ENCODE measurements around the gene OXCT1.

Gene OXCT1

DNA sequence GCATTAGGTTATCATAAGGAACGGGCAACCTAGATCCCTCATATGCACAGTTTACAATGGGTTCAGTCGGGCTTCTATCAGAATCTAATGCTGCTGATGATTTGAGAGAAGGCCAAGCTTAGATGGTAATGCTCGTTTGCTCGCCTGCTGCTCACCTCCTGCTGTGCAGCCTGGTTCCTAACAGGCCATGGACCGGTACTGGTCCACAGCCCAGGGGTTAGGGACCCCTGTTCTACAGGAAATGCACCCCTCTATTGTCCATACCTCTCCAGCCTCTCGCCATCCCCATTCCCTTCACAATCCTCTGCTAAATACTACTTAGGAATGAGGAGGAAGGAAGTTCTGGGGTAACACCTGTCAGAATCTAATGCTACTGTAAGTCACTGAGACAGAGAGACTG is 75.1 kb downstream of the OXCT1 start:
- 76% methylated on average over 5 of the region's 6 CpGs for WGBS
- Histone ChIP-seq H3K9ac (ENCODE audit: low read depth, low read length) (peak overlapping the region; percentile 37; the same call in 1 of the 2 replicates), H3K4me1 (ENCODE audit: insufficient read depth, low read length) (peaks cover 19% of the 10 kb centered on the region), H3K9me3 (ENCODE audit: insufficient read depth, low read depth, low read length) (no peaks in the 10 kb centered on the region), H3K4me3 (ENCODE audit: low read length) (no peak overlapping the region), H3K36me3 (ENCODE audit: insufficient read depth, low read length) (peaks cover 5% of the 10 kb centered on the region), H3K27ac (ENCODE audit: low read depth, low read length) (no peak overlapping the region), H3K27me3 (ENCODE audit: insufficient read depth, low read length) (no peaks in the 10 kb centered on the region)

DNA sequence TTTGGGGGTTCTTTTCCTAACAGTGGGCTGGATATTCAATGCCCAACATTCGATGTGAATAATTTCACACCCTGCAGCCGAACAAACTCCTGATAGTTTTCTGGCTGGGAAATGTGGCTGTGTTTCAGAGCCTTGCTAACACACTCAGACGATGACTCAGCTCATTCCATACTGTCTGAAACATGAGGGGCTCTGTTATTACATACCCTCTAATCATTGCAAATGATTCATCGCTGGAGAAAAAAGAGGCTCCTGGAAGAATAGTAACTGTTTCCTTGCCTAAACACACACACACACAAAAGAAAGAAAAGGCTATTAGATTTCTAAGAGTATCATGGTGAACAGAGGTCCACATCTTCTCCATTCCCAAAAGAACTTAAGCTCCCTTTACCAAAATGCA is 75.8 kb downstream of the OXCT1 start:
- Histone ChIP-seq H3K4me1 (ENCODE audit: insufficient read depth, low read length) (peaks cover 19% of the 10 kb centered on the region), H3K9ac (ENCODE audit: low read depth, low read length) (peak overlapping the region; percentile 37; the same call in 1 of the 2 replicates), H3K36me3 (ENCODE audit: insufficient read depth, low read length) (no peaks in the 10 kb centered on the region; the same call in 1 of the 2 replicates), H3K4me3 (ENCODE audit: low read length) (no peak overlapping the region), H3K27ac (ENCODE audit: low read depth, low read length) (no peak overlapping the region; the same call in 1 of the 2 replicates), H3K27me3 (ENCODE audit: insufficient read depth, low read length) (no peaks in the 10 kb centered on the region), H3K9me3 (ENCODE audit: insufficient read depth, low read depth, low read length) (no peaks in the 10 kb centered on the region)
- 79% methylated on average over 4 of the region's 4 CpGs for WGBS

GRCh38 chr5:41793141-41793770 is 77.0 kb downstream of the OXCT1 start:
- H3K27me3 ChIP-seq (ENCODE audit: insufficient read depth, low read length): no peaks in the 10 kb centered on the region
- no peaks in the 10 kb centered on the region for H3K9me3 ChIP-seq (ENCODE audit: insufficient read depth, low read depth, low read length)
- 93% methylated on average over 2 of the region's 3 CpGs for WGBS
- no peaks in the 10 kb centered on the region for H3K36me3 ChIP-seq (ENCODE audit: insufficient read depth, low read length)
- H3K4me3 ChIP-seq (ENCODE audit: low read length): no peak overlapping the region
- no peak overlapping the region for H3K9ac ChIP-seq (ENCODE audit: low read depth, low read length)
- no peak overlapping the region for H3K27ac ChIP-seq (ENCODE audit: low read depth, low read length)
- peaks cover 19% of the 10 kb centered on the region for H3K4me1 ChIP-seq (ENCODE audit: insufficient read depth, low read length)

DNA sequence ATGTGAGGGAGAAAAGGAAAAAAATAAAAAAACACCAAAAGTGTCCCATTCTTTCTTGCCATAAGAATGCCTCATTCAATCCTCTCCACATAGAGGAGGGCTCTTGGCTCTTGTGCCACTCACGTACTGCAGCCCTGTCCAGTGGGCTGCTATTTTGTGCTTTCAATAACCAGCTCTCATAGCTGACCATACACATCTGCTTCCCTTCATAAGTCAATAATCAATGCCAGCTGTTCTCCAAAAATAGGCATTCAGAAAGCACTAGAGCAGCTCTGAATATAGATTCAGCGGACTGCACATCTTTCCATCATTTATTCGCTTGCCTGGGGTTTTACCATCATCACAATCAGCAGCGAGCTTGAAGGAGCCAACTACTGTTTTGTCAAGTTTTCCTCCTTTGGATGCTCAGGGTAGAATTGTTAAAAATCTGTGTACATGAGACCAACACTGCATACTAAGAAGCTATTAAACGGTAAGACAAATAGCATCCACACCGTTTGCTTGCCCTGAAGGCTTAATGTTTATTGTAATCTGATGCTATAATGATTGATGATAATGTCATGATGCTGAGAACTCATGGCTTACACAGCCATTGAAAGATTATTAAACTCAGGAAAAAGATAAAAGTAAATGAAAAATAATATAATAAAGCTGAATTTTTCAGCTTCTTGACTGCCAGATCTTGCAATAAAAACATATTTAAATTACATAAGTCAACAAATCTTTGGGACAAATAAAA is 80.0 kb downstream of the OXCT1 start:
- peaks cover 26% of the 10 kb centered on the region for H3K4me1 ChIP-seq (ENCODE audit: insufficient read depth, low read length)
- no peaks in the 10 kb centered on the region for H3K36me3 ChIP-seq (ENCODE audit: insufficient read depth, low read length)

GRCh38 chr5:41789434-41789833 is 80.8 kb downstream of the OXCT1 start:
- 80% methylated on average over 1 of the region's 1 CpG for WGBS
- no peak overlapping the region for H3K9ac ChIP-seq (ENCODE audit: low read depth, low read length)
- H3K27ac ChIP-seq (ENCODE audit: low read depth, low read length): no peak overlapping the region
- no peak overlapping the region for H3K4me3 ChIP-seq (ENCODE audit: low read length)
- H3K27me3 ChIP-seq (ENCODE audit: insufficient read depth, low read length): no peaks in the 10 kb centered on the region
- H3K4me1 ChIP-seq (ENCODE audit: insufficient read depth, low read length): peaks cover 18% of the 10 kb centered on the region; the same call in 1 of the 2 replicates
- H3K9me3 ChIP-seq (ENCODE audit: insufficient read depth, low read depth, low read length): no peaks in the 10 kb centered on the region
- no peaks in the 10 kb centered on the region for H3K36me3 ChIP-seq (ENCODE audit: insufficient read depth, low read length)

More for the DNA sequence above, 80.0 kb downstream of the OXCT1 start:
- 94% methylated on average over 6 of the region's 6 CpGs for WGBS
- Histone ChIP-seq H3K27me3 (ENCODE audit: insufficient read depth, low read length) (no peaks in the 10 kb centered on the region), H3K9me3 (ENCODE audit: insufficient read depth, low read depth, low read length) (no peaks in the 10 kb centered on the region), H3K9ac (ENCODE audit: low read depth, low read length) (no peak overlapping the region), H3K27ac (ENCODE audit: low read depth, low read length) (no peak overlapping the region), H3K4me3 (ENCODE audit: low read length) (no peak overlapping the region)

DNA sequence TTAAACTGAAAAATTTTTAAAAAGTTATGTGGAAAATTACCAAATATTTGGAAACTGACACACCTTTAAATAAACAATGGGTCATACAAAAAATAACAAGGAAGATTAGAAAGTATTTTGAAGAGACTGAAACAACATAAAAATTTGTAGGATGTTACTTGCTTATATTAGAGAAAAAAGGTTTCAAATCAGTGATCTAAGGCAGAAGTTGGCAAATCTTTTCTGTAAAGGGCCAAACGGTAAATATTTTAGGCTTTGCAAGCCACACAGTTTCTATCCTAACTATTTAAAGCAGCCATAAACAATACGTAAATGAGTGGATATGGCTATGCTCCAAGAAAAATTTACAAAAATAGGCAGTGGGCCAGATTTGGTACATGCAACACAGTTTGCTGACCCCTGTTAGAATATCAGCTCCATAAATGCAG is 81.3 kb downstream of the OXCT1 start:
- H3K27ac ChIP-seq (ENCODE audit: low read depth, low read length): no peak overlapping the region
- no peaks in the 10 kb centered on the region for H3K36me3 ChIP-seq (ENCODE audit: insufficient read depth, low read length)
- H3K4me3 ChIP-seq (ENCODE audit: low read length): no peak overlapping the region
- WGBS: 100% methylated on average over 2 of the region's 2 CpGs
- no peaks in the 10 kb centered on the region for H3K9me3 ChIP-seq (ENCODE audit: insufficient read depth, low read depth, low read length)
- H3K4me1 ChIP-seq (ENCODE audit: insufficient read depth, low read length): peaks cover 13% of the 10 kb centered on the region; the same call in 1 of the 2 replicates
- no peak overlapping the region for H3K9ac ChIP-seq (ENCODE audit: low read depth, low read length)
- no peaks in the 10 kb centered on the region for H3K27me3 ChIP-seq (ENCODE audit: insufficient read depth, low read length)

- Histone ChIP-seq H3K9ac (ENCODE audit: low read depth, low read length) (no peak overlapping the region), H3K27ac (ENCODE audit: low read depth, low read length) (no peak overlapping the region), H3K4me1 (ENCODE audit: insufficient read depth, low read length) (peaks cover 11% of the 10 kb centered on the region; the same call in 1 of the 2 replicates), H3K9me3 (ENCODE audit: insufficient read depth, low read depth, low read length) (no peaks in the 10 kb centered on the region), H3K27me3 (ENCODE audit: insufficient read depth, low read length) (no peaks in the 10 kb centered on the region), H3K4me3 (ENCODE audit: low read length) (no peak overlapping the region), H3K36me3 (ENCODE audit: insufficient read depth, low read length) (0 out of 2 replicates have a peak, but pooled peaks cover 4% of the 10 kb centered on the region)
- 88% methylated on average over 2 of the region's 2 CpGs for WGBS
Measured at GRCh38 chr5:41787265-41787664, 83.0 kb downstream of the OXCT1 start.

GRCh38 chr5:41785061-41785460 is 85.2 kb downstream of the OXCT1 start:
- H3K4me1 ChIP-seq (ENCODE audit: insufficient read depth, low read length): peaks cover 11% of the 10 kb centered on the region; the same call in 1 of the 2 replicates
- no peaks in the 10 kb centered on the region for H3K9me3 ChIP-seq (ENCODE audit: insufficient read depth, low read depth, low read length)
- no peak overlapping the region for H3K27ac ChIP-seq (ENCODE audit: low read depth, low read length)
- H3K27me3 ChIP-seq (ENCODE audit: insufficient read depth, low read length): no peaks in the 10 kb centered on the region
- H3K4me3 ChIP-seq (ENCODE audit: low read length): no peak overlapping the region
- H3K36me3 ChIP-seq (ENCODE audit: insufficient read depth, low read length): 0 out of 2 replicates have a peak, but pooled peaks cover 4% of the 10 kb centered on the region
- H3K9ac ChIP-seq (ENCODE audit: low read depth, low read length): no peak overlapping the region

GRCh38 chr5:41778410-41778809 is 91.8 kb downstream of the OXCT1 start:
- WGBS: 97% methylated on average over 2 of the region's 3 CpGs
- Histone ChIP-seq H3K27me3 (ENCODE audit: insufficient read depth, low read length) (no peaks in the 10 kb centered on the region), H3K9ac (ENCODE audit: low read depth, low read length) (no peak overlapping the region), H3K27ac (ENCODE audit: low read depth, low read length) (no peak overlapping the region), H3K4me1 (ENCODE audit: insufficient read depth, low read length) (0 out of 2 replicates have a peak, but pooled peaks cover 9% of the 10 kb centered on the region), H3K9me3 (ENCODE audit: insufficient read depth, low read depth, low read length) (no peaks in the 10 kb centered on the region), H3K4me3 (ENCODE audit: low read length) (no peak overlapping the region), H3K36me3 (ENCODE audit: insufficient read depth, low read length) (0 out of 2 replicates have a peak, but pooled peaks cover under 1% of the 10 kb centered on the region)

- Histone ChIP-seq H3K36me3 (ENCODE audit: insufficient read depth, low read length) (no peaks in the 10 kb centered on the region), H3K4me1 (ENCODE audit: insufficient read depth, low read length) (0 out of 2 replicates have a peak, but pooled peaks cover 9% of the 10 kb centered on the region), H3K9me3 (ENCODE audit: insufficient read depth, low read depth, low read length) (no peaks in the 10 kb centered on the region), H3K27me3 (ENCODE audit: insufficient read depth, low read length) (no peaks in the 10 kb centered on the region), H3K27ac (ENCODE audit: low read depth, low read length) (no peak overlapping the region), H3K9ac (ENCODE audit: low read depth, low read length) (no peak overlapping the region), H3K4me3 (ENCODE audit: low read length) (no peak overlapping the region)
- 92% methylated on average over 1 of the region's 2 CpGs for WGBS
Measured at GRCh38 chr5:41776435-41776834, 93.8 kb downstream of the OXCT1 start.

- H3K27ac ChIP-seq (ENCODE audit: low read depth, low read length): no peak overlapping the region
- no peaks in the 10 kb centered on the region for H3K36me3 ChIP-seq (ENCODE audit: insufficient read depth, low read length)
- no peak overlapping the region for H3K9ac ChIP-seq (ENCODE audit: low read depth, low read length)
- H3K4me3 ChIP-seq (ENCODE audit: low read length): no peak overlapping the region
- no CpG with 5 or more reads among the region's 1 CpG for WGBS
- H3K9me3 ChIP-seq (ENCODE audit: insufficient read depth, low read depth, low read length): no peaks in the 10 kb centered on the region
- H3K4me1 ChIP-seq (ENCODE audit: insufficient read depth, low read length): 0 out of 2 replicates have a peak, but pooled peaks cover 9% of the 10 kb centered on the region
- no peaks in the 10 kb centered on the region for H3K27me3 ChIP-seq (ENCODE audit: insufficient read depth, low read length)
Measured at GRCh38 chr5:41773799-41774198, 96.4 kb downstream of the OXCT1 start.

Measured in HUES64 (cell line).